Measurements from ENCODE around the gene SOX30.

The SOX30 gene

GRCh38 chr5:157599565-157599964, 52.7 kb downstream of the SOX30 start:
- no peak for TF ChIP-seq CTCF (IDR thresholded peaks at IDR 0.05; ENCODE audit: low read depth, low read length, missing control alignments)
- no peak for DNase-seq (ENCODE audit: low read depth)

GRCh38 chr5:157598350-157598936, 53.8 kb downstream of the SOX30 start:
- no peak overlapping the region for H3K4me3 ChIP-seq (ENCODE audit: low read depth, low read length)
- no peak for TF ChIP-seq CTCF (IDR thresholded peaks at IDR 0.05; ENCODE audit: low read depth, low read length, missing control alignments)
- in situ Hi-C loops (cut with HindIII; ENCODE audit: low sequenced_read_pairs): no loop called here
- DNase-seq (ENCODE audit: low read depth): no peak

More at GRCh38 chr5:157599565-157599964, 52.7 kb downstream of the SOX30 start:
- in situ Hi-C loops (cut with HindIII; ENCODE audit: low sequenced_read_pairs): no loop called here
- no peak overlapping the region for H3K4me3 ChIP-seq (ENCODE audit: low read depth, low read length)

GRCh38 chr5:157597277-157597676, 55.0 kb downstream of the SOX30 start:
- H3K4me3 ChIP-seq (ENCODE audit: low read depth, low read length): no peak overlapping the region
- DNase-seq (ENCODE audit: low read depth): no peak
- TF ChIP-seq CTCF (IDR thresholded peaks at IDR 0.05; ENCODE audit: low read depth, low read length, missing control alignments): no peak

GRCh38 chr5:157596487-157596886, 55.8 kb downstream of the SOX30 start:
- no peak overlapping the region for H3K4me3 ChIP-seq (ENCODE audit: low read depth, low read length)
- TF ChIP-seq CTCF (IDR thresholded peaks at IDR 0.05; ENCODE audit: low read depth, low read length, missing control alignments): no peak
- no peak for DNase-seq (ENCODE audit: low read depth)
- in situ Hi-C loops (cut with HindIII; ENCODE audit: low sequenced_read_pairs): no loop called here

More at GRCh38 chr5:157597277-157597676, 55.0 kb downstream of the SOX30 start:
- in situ Hi-C loops (cut with HindIII; ENCODE audit: low sequenced_read_pairs): no loop called here

- no peak for TF ChIP-seq CTCF (IDR thresholded peaks at IDR 0.05; ENCODE audit: low read depth, low read length, missing control alignments)
- no peak for DNase-seq (ENCODE audit: low read depth)
- no peak overlapping the region for H3K4me3 ChIP-seq (ENCODE audit: low read depth, low read length)
- in situ Hi-C loops (cut with HindIII; ENCODE audit: low sequenced_read_pairs): no loop called here
Measured at GRCh38 chr5:157594675-157595459, 57.4 kb downstream of the SOX30 start.

GRCh38 chr5:157594257-157594656, 58.0 kb downstream of the SOX30 start:
- in situ Hi-C loops (cut with HindIII; ENCODE audit: low sequenced_read_pairs): no loop called here
- no peak for TF ChIP-seq CTCF (IDR thresholded peaks at IDR 0.05; ENCODE audit: low read depth, low read length, missing control alignments)
- no peak for DNase-seq (ENCODE audit: low read depth)
- no peak overlapping the region for H3K4me3 ChIP-seq (ENCODE audit: low read depth, low read length)

Measured in astrocyte of the cerebellum (primary cell).